Breast epithelium (tissue), 4 donors: ENCODE results near the gene KSR2. TPM values are rescaled to one million over a fixed set of nuclear protein-coding genes. Genes with fewer than 3 reads are reported as not detected.

Experiments used
- DNase-seq, 2 donors: peaks; one replicate each; pipeline ENCODE4 v3.0.0-alpha.2; 2019; ENCODE audit warnings: low spot score in 2 of 2
- H3K27ac ChIP-seq, 2 donors: fragments of 200-600 bp; sonication (generic) in 1 of 2; one replicate each; pipeline ENCODE4 v1.5.1; 2016 to 2019; ENCODE audit warnings: mild to moderate bottlenecking in 1 of 2
- H3K27me3 ChIP-seq, 2 donors: fragments of 200-600 bp; sonication (generic) in 1 of 2; one replicate each; pipeline versions ENCODE4 v1.5.1 to v1.6.0; 2017 to 2019; ENCODE audit warnings: control low read depth in 1 of 2, mild to moderate bottlenecking in 1 of 2
- H3K36me3 ChIP-seq: fragments of 200-600 bp; one replicate; pipeline ENCODE4 v1.5.1; 2019
- H3K4me1 ChIP-seq, 2 donors: fragments of 200-600 bp; sonication (generic); one replicate each; pipeline ENCODE4 v1.5.1; 2016 to 2019; ENCODE audit warnings: control low read depth in 1 of 2
- H3K4me3 ChIP-seq, 3 donors: fragments of 200-600 bp; sonication (generic); 1 replicate in 2 of 3; 2 replicates in 1 of 3; pipeline ENCODE4 v1.5.1; 2016 to 2019; ENCODE audit warnings: mild to moderate bottlenecking in 3 of 3, moderate library complexity in 2 of 3
- H3K9me3 ChIP-seq, 2 donors: fragments of 200-600 bp; sonication (generic) in 1 of 2; one replicate each; pipeline ENCODE4 v1.5.1; 2016 to 2019; ENCODE audit warnings: control low read depth in 1 of 2
- POLR2A ChIP-seq: fragments of 450-650 bp; IDR thresholded peaks from one replicate; pipeline ENCODE4 v1.6.1; 2016; ENCODE audit warnings: antibody characterized with exemption, mild to moderate bottlenecking, moderate library complexity
- POLR2AphosphoS5 ChIP-seq, 3 donors: sonication (generic); formaldehyde crosslinking; IDR thresholded peaks; one replicate each; pipeline ENCODE4 v1.6.1; 2017; ENCODE audit warnings: antibody characterized with exemption in 3 of 3
- intact Hi-C: fragments of 100-400 bp; cut with DNase I; formaldehyde crosslinking; loops from one replicate; pipeline ENCODE4 v1.15.1; 2023; ENCODE audit warnings: low total_unique reads
- total RNA-seq, 3 donors: library from RNA; depleted of rRNA; stranded (reverse); fragments of >200 nt; gene quantifications; one replicate each; pipeline ENCODE4 v1.1.0, GENCODE V29; 2016
- TF ChIP-seq, protein P1 (sequence below), 3 donors: fragments of 450-650 bp; IDR thresholded peaks; one replicate each; pipeline ENCODE4 v1.5.1; 2016 to 2017; ENCODE audit warnings: antibody characterized with exemption in 3 of 3, mild to moderate bottlenecking in 3 of 3, moderate library complexity in 3 of 3

The KSR2 gene
- total RNA-seq, 3 donors from 2014 or later = under 0.01 to 1.9 (median 0.33) TPM

DNA sequence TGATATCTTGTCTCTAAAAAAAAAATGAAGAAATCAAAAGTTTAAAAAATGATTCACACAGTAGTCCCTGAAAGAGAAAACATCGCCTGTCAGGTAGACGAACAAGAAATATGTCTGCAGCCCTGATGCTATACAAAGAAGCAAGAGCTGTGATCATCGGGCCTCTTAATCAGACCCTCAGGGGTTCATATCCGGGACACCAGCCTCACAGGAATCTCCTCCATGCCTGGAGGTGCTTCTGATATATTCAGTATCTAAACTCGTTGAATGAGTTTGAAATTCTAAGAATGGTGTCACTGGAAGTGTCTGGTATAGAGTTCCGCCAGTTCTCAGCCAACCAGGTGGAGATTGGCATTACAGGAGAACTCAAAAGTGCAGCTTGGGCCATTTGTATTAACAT is 64.7 kb downstream of the KSR2 start:
- Histone ChIP-seq H3K9me3 (peaks cover 0 to 6% of the 10 kb centered on the region in 2 donors), H3K27ac (no peak overlapping the region), H3K4me3 (no peak overlapping the region), H3K36me3 (no peaks in the 10 kb centered on the region), H3K4me1 (no peaks in the 10 kb centered on the region), H3K27me3 (no peaks in the 10 kb centered on the region)
- intact Hi-C loops = no loop called here
- no peak for DNase-seq
- TF ChIP-seq POLR2AphosphoS5 (IDR thresholded peaks at IDR 0.05) (no peak), POLR2A (no peak)
- TF ChIP-seq, protein P1, sequence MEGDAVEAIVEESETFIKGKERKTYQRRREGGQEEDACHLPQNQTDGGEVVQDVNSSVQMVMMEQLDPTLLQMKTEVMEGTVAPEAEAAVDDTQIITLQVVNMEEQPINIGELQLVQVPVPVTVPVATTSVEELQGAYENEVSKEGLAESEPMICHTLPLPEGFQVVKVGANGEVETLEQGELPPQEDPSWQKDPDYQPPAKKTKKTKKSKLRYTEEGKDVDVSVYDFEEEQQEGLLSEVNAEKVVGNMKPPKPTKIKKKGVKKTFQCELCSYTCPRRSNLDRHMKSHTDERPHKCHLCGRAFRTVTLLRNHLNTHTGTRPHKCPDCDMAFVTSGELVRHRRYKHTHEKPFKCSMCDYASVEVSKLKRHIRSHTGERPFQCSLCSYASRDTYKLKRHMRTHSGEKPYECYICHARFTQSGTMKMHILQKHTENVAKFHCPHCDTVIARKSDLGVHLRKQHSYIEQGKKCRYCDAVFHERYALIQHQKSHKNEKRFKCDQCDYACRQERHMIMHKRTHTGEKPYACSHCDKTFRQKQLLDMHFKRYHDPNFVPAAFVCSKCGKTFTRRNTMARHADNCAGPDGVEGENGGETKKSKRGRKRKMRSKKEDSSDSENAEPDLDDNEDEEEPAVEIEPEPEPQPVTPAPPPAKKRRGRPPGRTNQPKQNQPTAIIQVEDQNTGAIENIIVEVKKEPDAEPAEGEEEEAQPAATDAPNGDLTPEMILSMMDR (IDR thresholded peaks at IDR 0.05) = no peak

DNA sequence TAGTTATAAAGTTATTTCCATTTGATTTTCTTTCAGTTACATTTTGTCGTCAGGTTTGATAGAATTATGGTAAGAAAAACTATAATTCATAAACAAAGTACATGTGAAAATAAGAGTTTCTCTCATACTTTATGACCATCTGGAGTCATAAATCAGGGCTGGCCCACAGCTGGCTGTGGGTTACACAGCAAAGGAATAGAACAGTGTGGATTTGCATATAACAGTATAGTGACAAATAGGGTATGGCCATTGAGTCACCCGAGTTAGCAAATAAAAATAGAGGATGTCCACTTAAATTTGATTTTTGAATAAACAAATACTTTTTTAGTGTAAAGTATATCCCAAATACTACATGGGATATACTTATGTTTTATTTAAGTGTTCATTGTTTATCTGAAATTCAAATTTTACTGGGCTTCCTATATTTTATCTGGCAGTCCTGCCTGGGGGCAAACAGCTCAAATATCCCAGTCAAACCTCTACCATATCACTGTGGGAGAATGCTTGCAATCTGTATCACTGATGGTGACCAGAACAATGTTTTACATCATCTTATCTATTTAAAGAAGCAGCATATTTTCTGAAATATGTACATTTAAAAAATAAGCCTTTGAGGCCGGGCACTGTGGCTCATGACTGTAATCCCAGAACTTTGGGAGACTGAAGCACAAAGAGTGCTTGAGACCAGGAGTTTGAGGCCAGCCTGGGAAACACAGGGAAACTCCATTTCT is 65.5 kb downstream of the KSR2 start:
- Histone ChIP-seq H3K36me3 (no peaks in the 10 kb centered on the region), H3K27ac (no peak overlapping the region), H3K9me3 (peaks cover 0 to 6% of the 10 kb centered on the region in 2 donors), H3K4me1 (no peaks in the 10 kb centered on the region), H3K27me3 (no peaks in the 10 kb centered on the region), H3K4me3 (no peak overlapping the region)
- no peak for TF ChIP-seq POLR2A
- TF ChIP-seq, protein P1 (IDR thresholded peaks at IDR 0.05) = no peak
- no peak for TF ChIP-seq POLR2AphosphoS5 (IDR thresholded peaks at IDR 0.05)
- no peak for DNase-seq
- intact Hi-C loops = no loop called here

DNA sequence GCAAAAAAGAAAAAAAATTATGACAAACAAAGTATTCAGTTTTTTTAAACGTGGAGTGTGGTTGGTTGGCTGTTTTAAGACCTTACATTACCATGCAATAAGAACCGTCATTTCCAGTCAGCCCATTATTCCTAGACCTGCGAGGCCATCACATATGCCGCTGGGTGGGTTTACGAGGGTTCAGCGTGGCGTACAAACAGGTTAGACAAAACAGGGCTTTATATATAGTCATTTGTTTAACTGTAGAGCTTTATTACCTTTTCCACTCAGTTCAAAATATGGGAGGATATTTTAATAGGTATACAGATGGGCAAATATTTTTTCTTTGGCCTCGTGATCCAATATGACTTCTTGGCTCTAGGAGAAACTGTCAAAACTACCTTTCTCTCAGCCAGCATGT is 67.2 kb downstream of the KSR2 start:
- TF ChIP-seq, protein P1 (IDR thresholded peaks at IDR 0.05) = no peak
- TF ChIP-seq POLR2A (no peak), POLR2AphosphoS5 (IDR thresholded peaks at IDR 0.05) (no peak)
- Histone ChIP-seq H3K9me3 (peaks cover 0 to 6% of the 10 kb centered on the region in 2 donors), H3K4me1 (no peaks in the 10 kb centered on the region), H3K27me3 (no peaks in the 10 kb centered on the region), H3K4me3 (no peak overlapping the region), H3K36me3 (no peaks in the 10 kb centered on the region), H3K27ac (no peak overlapping the region)
- DNase-seq = no peak
- intact Hi-C loops = no loop called here

DNA sequence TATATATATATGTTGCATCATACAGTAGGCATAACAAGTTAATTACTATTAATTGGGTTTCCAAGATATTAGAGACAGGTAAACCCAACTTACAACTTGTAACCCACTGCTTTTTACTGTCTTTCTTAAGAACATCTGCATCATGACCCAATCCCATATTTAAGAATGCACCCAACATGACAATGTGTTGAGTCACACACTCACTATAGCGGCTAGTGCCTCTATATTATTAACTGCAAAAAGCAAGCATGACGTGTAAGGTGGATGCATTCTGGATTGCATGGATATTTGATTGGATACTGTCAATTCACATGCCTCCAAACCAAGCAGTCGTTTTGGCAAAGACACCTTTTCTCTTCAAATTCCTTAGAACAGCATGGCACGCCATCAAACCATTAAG is 68.2 kb downstream of the KSR2 start:
- Histone ChIP-seq H3K9me3 (peaks cover 0 to 6% of the 10 kb centered on the region in 2 donors), H3K4me1 (no peaks in the 10 kb centered on the region), H3K27me3 (no peaks in the 10 kb centered on the region), H3K27ac (no peak overlapping the region), H3K4me3 (no peak overlapping the region), H3K36me3 (no peaks in the 10 kb centered on the region)
- intact Hi-C loops = no loop called here
- DNase-seq = no peak
- TF ChIP-seq, protein P1 (IDR thresholded peaks at IDR 0.05) = no peak
- TF ChIP-seq POLR2A (no peak), POLR2AphosphoS5 (IDR thresholded peaks at IDR 0.05) (no peak)

DNA sequence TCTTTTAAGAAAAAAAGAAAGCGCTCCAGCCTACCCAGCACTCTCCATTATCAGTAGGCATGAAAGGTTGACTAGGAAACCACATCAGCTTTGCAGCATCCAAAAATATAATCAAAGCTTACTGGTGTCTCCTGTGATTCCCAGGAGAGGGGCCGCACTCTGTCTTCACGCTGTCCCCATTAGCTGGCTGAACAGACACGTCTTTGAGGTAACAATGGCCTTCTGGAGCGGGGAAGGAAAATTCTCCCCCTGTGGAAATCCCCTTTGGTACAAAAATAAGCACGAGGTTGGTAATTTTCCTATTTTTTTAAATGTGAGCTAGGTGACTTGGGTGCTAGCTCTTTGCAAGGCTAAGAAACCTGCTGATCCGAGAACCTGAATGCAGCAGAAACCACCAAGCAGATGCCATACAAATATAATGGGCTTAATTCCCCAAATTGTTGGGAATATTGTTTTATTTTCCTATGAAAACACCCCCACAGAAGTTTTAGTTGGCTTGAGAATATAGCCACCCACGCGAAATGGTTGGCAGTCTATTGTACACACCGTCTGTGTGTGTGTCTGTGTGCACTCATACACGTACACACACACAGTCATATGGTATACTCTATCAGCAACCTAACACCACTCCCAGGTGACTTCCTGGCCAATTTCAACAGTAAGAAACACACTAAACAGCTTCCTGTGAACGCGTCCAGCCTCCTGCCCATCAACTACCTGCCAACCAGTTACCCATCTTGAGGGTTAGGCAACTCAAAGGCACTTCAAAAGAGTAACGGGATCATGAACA is 71.2 kb downstream of the KSR2 start:
- Histone ChIP-seq H3K27ac (no peak overlapping the region), H3K36me3 (no peaks in the 10 kb centered on the region), H3K4me1 (no peaks in the 10 kb centered on the region), H3K4me3 (no peak overlapping the region), H3K9me3 (peaks cover 0 to 6% of the 10 kb centered on the region in 2 donors), H3K27me3 (no peaks in the 10 kb centered on the region)
- no peak for DNase-seq
- intact Hi-C loops = no loop called here
- TF ChIP-seq, protein P1 (IDR thresholded peaks at IDR 0.05) = no peak
- no peak for TF ChIP-seq POLR2AphosphoS5 (IDR thresholded peaks at IDR 0.05)
- no peak for TF ChIP-seq POLR2A
